NT2/D1 (cell line): ENCODE results near the gene CEP162.
"Not testable (repeated sequence)": the region's sequence is repeated elsewhere in the genome, so short reads cannot be mapped to it uniquely, and the experiment has no call there.

Experiments
- DNase-seq: peaks from one replicate; pipeline ENCODE4 v3.0.0-alpha.2; 2011; ENCODE audit warnings: low read depth, low spot score
- H3K27me3 ChIP-seq: 2 replicates; pipeline ENCODE4 v1.6.0; 2011; ENCODE audit warnings: mild to moderate bottlenecking; ENCODE audit not compliant: insufficient read length, insufficient read depth
- H3K36me3 ChIP-seq: 2 replicates; pipeline ENCODE4 v1.6.1; 2011; ENCODE audit warnings: mild to moderate bottlenecking, low read length, mixed read lengths; ENCODE audit not compliant: insufficient read depth, insufficient read length
- H3K4me1 ChIP-seq: 2 replicates; pipeline ENCODE4 v1.5.1; 2011; ENCODE audit not compliant: insufficient read depth, insufficient read length
- H3K4me3 ChIP-seq: 2 replicates; pipeline ENCODE4 v1.5.1; 2011; ENCODE audit warnings: low read depth; ENCODE audit not compliant: insufficient read length
- H3K9ac ChIP-seq: 2 replicates; pipeline ENCODE4 v1.6.0; 2011; ENCODE audit warnings: low read depth; ENCODE audit not compliant: insufficient read length
- H3K9me3 ChIP-seq: 2 replicates; pipeline ENCODE4 v1.5.1; 2011; ENCODE audit warnings: mild to moderate bottlenecking, low read length; ENCODE audit not compliant: insufficient read depth
- SUZ12 ChIP-seq: IDR thresholded peaks from 2 replicates; pipeline ENCODE4 v1.6.1; 2011; ENCODE audit not compliant: insufficient read length, insufficient read depth; ENCODE audit errors: extremely low read depth
- YY1 ChIP-seq: IDR thresholded peaks from 2 replicates; pipeline ENCODE4 v1.6.1; 2011; ENCODE audit not compliant: insufficient read length, insufficient read depth
- ZNF274 ChIP-seq: IDR thresholded peaks from 2 replicates; pipeline ENCODE4 v1.6.1; 2011; ENCODE audit warnings: mild to moderate bottlenecking, low read depth, low read length

CEP162 gene

DNA sequence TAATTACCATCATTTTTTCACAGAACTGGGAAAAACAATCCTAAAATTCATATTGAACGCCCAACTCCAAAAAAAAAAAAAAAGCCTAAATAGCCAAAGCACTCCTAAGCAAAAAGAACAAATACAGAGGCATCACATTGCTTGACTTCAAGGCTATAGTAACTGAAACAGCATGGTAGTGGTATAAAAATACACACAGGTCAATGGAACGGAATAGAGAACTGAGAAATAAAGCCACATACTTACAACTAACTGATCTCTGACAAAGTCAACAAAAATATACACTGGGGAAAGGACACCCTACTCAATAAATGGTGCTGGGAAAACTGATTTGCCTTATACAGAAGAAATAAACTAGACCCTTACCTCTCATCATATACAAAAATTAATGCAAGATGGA, 104.3 kb downstream of the CEP162 start:
- TF ChIP-seq SUZ12 (no peak), ZNF274 (no peak), YY1 (no peak)
- H3K9me3 ChIP-seq: no peaks in the 10 kb centered on the region

DNA sequence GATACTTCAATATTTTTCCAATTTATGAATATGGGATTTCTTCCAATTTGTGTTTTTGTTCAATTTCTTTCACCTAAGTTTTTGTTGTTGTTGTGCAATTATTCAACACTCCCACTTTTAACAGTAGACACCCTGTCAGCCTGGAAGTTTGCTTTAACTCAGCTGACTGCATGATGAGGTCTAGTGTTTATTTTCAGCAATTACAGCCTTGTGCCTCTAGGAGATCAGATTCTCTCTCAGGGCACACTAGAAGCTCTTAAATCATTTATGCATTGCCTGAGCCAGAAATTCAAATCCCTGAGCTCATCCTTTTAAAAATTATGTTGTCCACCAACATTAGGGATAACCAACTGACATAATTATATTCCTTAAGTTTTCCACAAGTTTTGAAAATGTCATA, 108.2 kb downstream of the CEP162 start:
- Histone ChIP-seq H3K27me3 (no peaks in the 10 kb centered on the region), H3K36me3 (no peaks in the 10 kb centered on the region), H3K4me3 (no peak overlapping the region), H3K4me1 (peaks cover 2% of the 10 kb centered on the region), H3K9ac (no peak overlapping the region), H3K9me3 (no peaks in the 10 kb centered on the region)
- TF ChIP-seq ZNF274: no peak
- no peak for TF ChIP-seq YY1
- TF ChIP-seq SUZ12: no peak
- no peak for DNase-seq

More for the DNA sequence above, 104.3 kb downstream of the CEP162 start:
- peaks cover under 1% of the 10 kb centered on the region for H3K4me1 ChIP-seq
- H3K36me3 ChIP-seq: peaks cover 7% of the 10 kb centered on the region
- H3K9ac ChIP-seq: no peak overlapping the region
- H3K27me3 ChIP-seq: no peaks in the 10 kb centered on the region
- no peak for DNase-seq
- H3K4me3 ChIP-seq: no peak overlapping the region

DNA sequence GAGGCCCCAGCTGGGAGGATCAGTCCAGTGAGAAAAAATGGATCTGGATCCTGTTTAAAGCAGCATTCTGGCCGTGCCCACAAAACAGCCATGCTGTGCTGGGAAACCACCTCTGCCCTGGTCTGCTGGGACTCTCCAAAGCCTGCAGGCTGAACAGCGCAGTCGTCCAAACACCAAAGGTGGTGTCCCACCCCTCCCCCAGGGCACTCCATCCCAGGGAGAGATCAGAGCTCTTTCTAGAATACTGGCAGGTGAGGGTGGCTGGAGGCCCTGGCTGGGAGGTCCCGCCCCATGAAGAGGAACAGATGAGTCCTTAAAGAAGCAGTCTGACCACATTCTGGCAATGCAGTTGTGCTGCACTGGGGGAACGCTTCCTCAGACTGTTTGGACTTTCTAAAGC, 109.3 kb downstream of the CEP162 start:
- H3K36me3 ChIP-seq: no peaks in the 10 kb centered on the region
- H3K4me1 ChIP-seq: peaks cover 2% of the 10 kb centered on the region
- no peaks in the 10 kb centered on the region for H3K9me3 ChIP-seq
- TF ChIP-seq ZNF274 (no peak), YY1 (no peak), SUZ12 (no peak)
- H3K27me3 ChIP-seq: no peaks in the 10 kb centered on the region
- no peak overlapping the region for H3K4me3 ChIP-seq
- no peak for DNase-seq
- H3K9ac ChIP-seq: no peak overlapping the region

DNA sequence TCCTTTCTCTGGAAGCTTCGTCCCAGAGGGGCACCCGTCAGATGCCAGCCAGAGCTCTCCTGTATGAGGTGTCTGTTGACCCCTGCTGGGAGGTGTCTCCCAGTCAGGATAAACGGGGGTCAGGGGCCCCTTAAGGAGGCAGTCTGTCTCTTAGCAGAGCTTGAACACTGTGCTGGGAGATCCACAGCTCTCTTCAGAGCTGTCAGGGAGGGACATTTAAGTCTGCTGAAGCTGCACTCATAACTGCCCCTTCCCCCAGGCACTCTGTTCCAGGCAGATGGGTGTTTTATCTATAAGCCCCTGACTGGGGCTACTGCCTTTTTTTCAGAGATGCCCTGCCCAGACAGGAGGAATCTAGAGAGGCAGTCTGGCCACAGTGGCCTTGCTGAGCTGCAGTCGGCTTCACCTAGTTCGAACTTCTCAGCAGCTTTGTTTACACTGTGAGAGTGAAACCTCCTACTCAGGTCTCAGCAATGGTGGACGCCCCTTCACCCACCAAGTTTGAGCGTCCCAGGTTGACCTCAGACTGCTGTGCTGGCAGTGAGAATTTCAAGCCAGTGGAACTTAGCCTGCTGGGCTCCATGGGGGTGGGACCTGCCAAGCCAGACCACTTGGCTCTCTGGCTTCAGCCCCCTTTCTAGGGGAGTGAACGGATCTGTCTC, 112.4 kb downstream of the CEP162 start:
- H3K9ac ChIP-seq: not testable (repeated sequence)

DNA sequence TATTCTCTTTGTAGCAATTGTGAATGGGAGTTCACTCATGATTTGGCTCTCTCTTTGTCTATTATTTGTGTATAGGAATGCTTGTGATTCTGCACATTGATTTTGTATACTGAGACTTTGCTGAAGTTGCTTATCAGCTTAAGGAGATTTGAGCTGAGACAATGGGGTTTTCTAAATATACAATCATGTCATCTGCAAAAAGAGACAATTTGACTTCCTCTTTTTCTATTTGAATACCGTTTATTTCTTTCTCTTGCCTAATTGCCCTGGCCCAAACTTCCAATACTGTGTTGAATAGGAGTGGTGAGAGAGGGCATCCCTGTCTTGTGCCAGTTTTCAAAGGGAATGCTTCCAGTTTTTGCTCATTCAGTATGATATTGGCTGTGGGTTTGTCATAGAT, 116.1 kb downstream of the CEP162 start:
- H3K9ac ChIP-seq, H3K4me3 ChIP-seq, H3K9me3 ChIP-seq, DNase-seq, H3K4me1 ChIP-seq, H3K36me3 ChIP-seq, H3K27me3 ChIP-seq: not testable (repeated sequence)

More for the DNA sequence above, 112.4 kb downstream of the CEP162 start:
- DNase-seq, H3K36me3 ChIP-seq, H3K9me3 ChIP-seq, H3K4me1 ChIP-seq, H3K4me3 ChIP-seq, H3K27me3 ChIP-seq: not testable (repeated sequence)

DNA sequence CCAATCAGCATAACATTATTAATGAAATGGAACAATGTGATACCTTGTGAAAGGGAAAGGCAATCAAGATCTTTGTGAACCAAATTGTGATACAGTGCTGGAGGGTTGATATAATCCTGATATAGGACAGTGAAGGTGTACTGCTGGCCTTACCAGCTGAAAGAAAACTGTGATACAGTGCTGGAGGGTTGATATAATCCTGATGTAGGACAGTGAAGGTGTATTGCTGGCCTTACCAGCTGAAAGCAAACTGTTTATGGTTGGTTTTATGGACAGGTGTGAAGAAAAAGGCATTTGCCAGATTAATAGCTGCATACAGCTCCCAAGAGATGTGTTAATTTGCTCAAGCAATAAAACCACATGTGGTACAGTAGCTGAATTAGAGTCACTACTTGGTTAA, 119.9 kb downstream of the CEP162 start:
- DNase-seq: no peak
- Histone ChIP-seq H3K4me3 (no peak overlapping the region), H3K9ac (no peak overlapping the region), H3K4me1 (no peaks in the 10 kb centered on the region), H3K9me3 (no peaks in the 10 kb centered on the region), H3K36me3 (no peaks in the 10 kb centered on the region), H3K27me3 (no peaks in the 10 kb centered on the region)
- TF ChIP-seq SUZ12 (no peak), YY1 (no peak), ZNF274 (no peak)

DNA sequence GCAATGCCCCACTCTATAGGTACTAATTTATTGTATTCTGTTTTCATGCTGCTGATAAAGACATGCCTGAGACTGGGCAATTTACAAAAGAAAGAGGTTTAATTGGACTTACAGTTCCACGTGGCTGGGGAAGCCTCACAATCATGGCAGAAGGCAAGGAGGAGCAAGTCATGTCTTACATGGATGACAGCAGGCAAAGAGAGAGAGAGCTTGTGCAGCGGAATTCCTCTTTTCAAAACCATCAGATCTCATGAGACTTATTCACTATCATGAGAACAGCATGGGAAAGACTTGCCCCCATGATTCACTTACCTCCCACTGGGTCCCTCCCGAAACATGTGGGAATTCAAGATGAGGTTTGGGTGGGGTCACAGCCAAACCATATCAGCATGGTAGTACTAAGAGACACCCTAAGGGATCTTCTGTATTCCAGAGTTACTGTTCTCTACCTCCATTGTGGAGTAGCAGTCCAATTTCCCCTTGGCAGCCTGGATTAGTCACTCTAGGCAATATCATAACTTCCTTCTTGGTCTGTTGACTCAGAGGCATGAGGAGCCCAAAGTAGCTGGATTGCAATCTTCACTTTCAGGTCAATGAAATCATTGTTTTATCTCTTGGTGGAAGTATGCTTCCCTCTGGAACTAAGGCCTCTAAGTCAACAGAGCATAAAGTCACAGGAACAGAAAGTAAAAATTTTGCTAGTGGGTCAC, 122.1 kb downstream of the CEP162 start:
- H3K4me3 ChIP-seq, H3K36me3 ChIP-seq, H3K4me1 ChIP-seq, H3K9ac ChIP-seq, H3K27me3 ChIP-seq, H3K9me3 ChIP-seq, DNase-seq: not testable (repeated sequence)

DNA sequence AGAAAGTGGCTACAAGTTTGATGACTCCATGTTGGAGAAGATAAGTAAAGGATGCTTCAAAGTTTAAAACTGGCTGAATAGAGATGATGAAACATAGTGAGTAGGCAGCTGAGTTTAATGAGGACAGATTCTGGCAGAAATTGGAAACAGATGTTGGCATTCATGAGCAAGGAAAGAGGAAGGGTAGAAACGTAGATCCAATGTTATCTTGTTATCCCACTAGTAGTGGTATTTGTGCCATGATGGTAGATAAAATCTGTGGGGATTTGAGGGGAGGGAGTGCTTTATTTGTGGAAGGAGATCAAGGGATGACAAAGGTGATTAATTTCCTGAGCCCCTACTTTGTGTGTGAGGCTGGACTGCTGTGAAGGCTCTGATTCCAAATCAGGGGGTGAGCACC, 124.4 kb downstream of the CEP162 start:
- Histone ChIP-seq H3K4me3 (no peak overlapping the region), H3K27me3 (no peaks in the 10 kb centered on the region), H3K9ac (no peak overlapping the region), H3K9me3 (no peaks in the 10 kb centered on the region), H3K36me3 (no peaks in the 10 kb centered on the region), H3K4me1 (no peaks in the 10 kb centered on the region)
- no peak for DNase-seq
- TF ChIP-seq ZNF274 (no peak), SUZ12 (no peak), YY1 (no peak)
